Lung (tissue), 12 donors: ENCODE data around the gene UST. TPM values are rescaled to one million over a fixed set of nuclear protein-coding genes. Genes with fewer than 3 reads are reported as not detected.

ENCODE experiments used
- ATAC-seq: fragments of 200-7000 bp; cut with Tn5 transposase; one replicate; pipeline ENCODE4 v1.9.1; 2020; ENCODE audit warnings: moderate number of reproducible peaks; ENCODE audit not compliant: insufficient read depth, low FRiP score
- DNase-seq, 3 donors: peaks; one replicate each; pipeline ENCODE4 v3.0.0-alpha.2; 2013 to 2017
- H3K27ac ChIP-seq, 2 donors: one replicate each; pipeline ENCODE4 v1.5.1; 2013; ENCODE audit warnings: mild to moderate bottlenecking in 2 of 2, moderate library complexity in 2 of 2, control low read depth in 1 of 2, inconsistent platforms in 1 of 2, low read depth in 1 of 2, low read length in 1 of 2
- H3K27me3 ChIP-seq, 3 donors: one replicate each; pipeline ENCODE4 v1.5.1; 2013; ENCODE audit warnings: low read length in 2 of 3; ENCODE audit not compliant: control insufficient read depth in 3 of 3, insufficient read depth in 3 of 3
- H3K36me3 ChIP-seq, 4 donors: one replicate each; pipeline ENCODE4 v1.5.1; 2013; ENCODE audit warnings: low read length in 4 of 4, mild to moderate bottlenecking in 1 of 4, moderate library complexity in 1 of 4; ENCODE audit not compliant: control insufficient read depth in 4 of 4, insufficient read depth in 4 of 4
- H3K4me1 ChIP-seq, 5 donors: one replicate each; pipeline ENCODE4 v1.5.1; 2013; ENCODE audit warnings: low read length in 5 of 5, mild to moderate bottlenecking in 2 of 5, moderate library complexity in 1 of 5; ENCODE audit not compliant: control insufficient read depth in 5 of 5, insufficient read depth in 5 of 5
- H3K4me3 ChIP-seq: one replicate; pipeline ENCODE4 v1.5.1; 2013; ENCODE audit warnings: mild to moderate bottlenecking, control low read depth, moderate library complexity
- H3K9ac ChIP-seq, 2 donors: one replicate each; pipeline ENCODE4 v1.5.1; 2013; ENCODE audit warnings: low read length in 2 of 2, control low read depth in 1 of 2; ENCODE audit not compliant: insufficient read depth in 1 of 2
- H3K9me3 ChIP-seq, 4 donors: one replicate each; pipeline ENCODE4 v1.5.1; 2013; ENCODE audit warnings: low read length in 3 of 4, mild to moderate bottlenecking in 1 of 4, moderate library complexity in 1 of 4; ENCODE audit not compliant: control insufficient read depth in 4 of 4, insufficient read depth in 3 of 4
- WGBS, 2 donors: extraction: QIAGEN DNeasy Blood & Tissue Kit; methylation state at CpG; one replicate each; pipeline ENCODE4 v1.1.7; 2013; 5-methylcytosine and 5-hydroxymethylcytosine counted together
- polyA plus RNA-seq, 2 donors: library from polyadenylated mRNA; stranded (reverse); fragments of 200-250 nt; gene quantifications; one replicate each; pipeline ENCODE4 v1.2.1, GENCODE V29; 2013
- total RNA-seq, 2 donors: library from RNA; depleted of rRNA in 1 of 2; stranded (reverse); fragments of >200 nt in 1 of 2; gene quantifications; one replicate each; pipeline ENCODE4 v1.2.1, GENCODE V29; 2014 to 2021
- TF ChIP-seq, protein P1 (sequence below): IDR thresholded peaks from 2 replicates; pipeline ENCODE4 v1.5.1; 2012; ENCODE audit warnings: mild to moderate bottlenecking; ENCODE audit errors: control extremely low read depth, extremely low read depth
- donor health status: control.
- donor health status: control.
- donor health status: Bipolar disorder and iron deficiency.
- donor health status: healthy.
- donor health status: DM: yes; HTN: yes; CAD: no.

UST gene
- total and polyA plus RNA-seq, 4 donors: 4.5 to 24.0 (median 7.1) TPM

DNA sequence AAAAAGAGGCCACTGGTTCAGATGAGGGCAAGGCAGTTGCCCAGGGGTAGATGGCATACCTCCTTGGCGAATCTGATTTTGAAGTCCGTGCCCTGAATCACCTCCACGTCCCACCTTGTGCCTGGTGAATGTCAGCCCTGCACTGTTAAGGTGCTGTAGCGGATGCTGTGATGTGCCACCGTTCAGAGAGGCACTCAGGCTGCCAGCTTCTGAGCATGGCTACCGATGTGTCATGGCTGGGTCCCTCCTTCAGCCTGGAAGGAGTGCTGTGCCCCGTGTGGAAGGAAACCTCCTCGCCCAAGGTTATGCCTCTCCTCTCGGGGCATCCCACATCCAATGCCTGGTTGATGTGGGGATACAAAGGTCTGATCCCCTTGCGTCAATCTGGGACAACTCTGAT is 43.6 kb downstream of the UST start:
- H3K9ac ChIP-seq: no peak overlapping the region
- DNase-seq (no peak), ATAC-seq (no peak)
- TF ChIP-seq, protein P1, sequence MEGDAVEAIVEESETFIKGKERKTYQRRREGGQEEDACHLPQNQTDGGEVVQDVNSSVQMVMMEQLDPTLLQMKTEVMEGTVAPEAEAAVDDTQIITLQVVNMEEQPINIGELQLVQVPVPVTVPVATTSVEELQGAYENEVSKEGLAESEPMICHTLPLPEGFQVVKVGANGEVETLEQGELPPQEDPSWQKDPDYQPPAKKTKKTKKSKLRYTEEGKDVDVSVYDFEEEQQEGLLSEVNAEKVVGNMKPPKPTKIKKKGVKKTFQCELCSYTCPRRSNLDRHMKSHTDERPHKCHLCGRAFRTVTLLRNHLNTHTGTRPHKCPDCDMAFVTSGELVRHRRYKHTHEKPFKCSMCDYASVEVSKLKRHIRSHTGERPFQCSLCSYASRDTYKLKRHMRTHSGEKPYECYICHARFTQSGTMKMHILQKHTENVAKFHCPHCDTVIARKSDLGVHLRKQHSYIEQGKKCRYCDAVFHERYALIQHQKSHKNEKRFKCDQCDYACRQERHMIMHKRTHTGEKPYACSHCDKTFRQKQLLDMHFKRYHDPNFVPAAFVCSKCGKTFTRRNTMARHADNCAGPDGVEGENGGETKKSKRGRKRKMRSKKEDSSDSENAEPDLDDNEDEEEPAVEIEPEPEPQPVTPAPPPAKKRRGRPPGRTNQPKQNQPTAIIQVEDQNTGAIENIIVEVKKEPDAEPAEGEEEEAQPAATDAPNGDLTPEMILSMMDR: no peak
- no peaks in the 10 kb centered on the region for H3K27me3 ChIP-seq
- peaks cover 0 to 4% (median 0%) of the 10 kb centered on the region in 4 donors for H3K36me3 ChIP-seq
- no peak overlapping the region for H3K27ac ChIP-seq
- H3K4me1 ChIP-seq: peaks cover 0 to 7% (median 0%) of the 10 kb centered on the region in 5 donors
- no peak overlapping the region for H3K4me3 ChIP-seq
- WGBS, 2 donors: 92 to 93% methylated on average over 10 of the region's 10 CpGs
- peaks cover 0 to 6% (median 2%) of the 10 kb centered on the region in 4 donors for H3K9me3 ChIP-seq

DNA sequence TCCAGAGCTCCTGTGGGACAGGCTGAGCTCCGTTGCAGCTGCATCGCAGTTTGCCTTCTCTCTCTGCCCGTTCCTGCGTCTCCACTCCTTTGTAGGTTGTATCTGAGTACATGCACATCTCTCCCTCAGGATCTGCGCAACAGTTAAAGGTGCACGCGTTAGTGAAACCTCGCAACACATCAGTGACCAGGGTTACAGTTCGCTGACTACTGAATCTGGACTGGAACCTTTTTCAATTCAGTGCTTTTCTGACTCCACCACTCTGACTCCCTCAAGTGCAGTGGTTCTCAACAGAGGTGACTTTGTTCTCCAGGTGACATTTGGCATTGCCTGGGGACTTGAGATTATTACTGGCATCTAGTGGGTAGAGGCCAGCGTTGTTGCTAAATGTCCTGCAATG is 44.0 kb downstream of the UST start:
- H3K9ac ChIP-seq: no peak overlapping the region
- H3K4me3 ChIP-seq: no peak overlapping the region
- ATAC-seq (no peak), DNase-seq (no peak)
- H3K27me3 ChIP-seq: no peaks in the 10 kb centered on the region
- peaks cover 0 to 4% (median 0%) of the 10 kb centered on the region in 4 donors for H3K36me3 ChIP-seq
- peaks cover 0 to 7% (median 0%) of the 10 kb centered on the region in 5 donors for H3K4me1 ChIP-seq
- WGBS, 2 donors: 95% methylated on average over 10 of the region's 10 CpGs
- no peak overlapping the region for H3K27ac ChIP-seq
- TF ChIP-seq, protein P1: no peak
- H3K9me3 ChIP-seq: peaks cover 0 to 6% (median 2%) of the 10 kb centered on the region in 4 donors

DNA sequence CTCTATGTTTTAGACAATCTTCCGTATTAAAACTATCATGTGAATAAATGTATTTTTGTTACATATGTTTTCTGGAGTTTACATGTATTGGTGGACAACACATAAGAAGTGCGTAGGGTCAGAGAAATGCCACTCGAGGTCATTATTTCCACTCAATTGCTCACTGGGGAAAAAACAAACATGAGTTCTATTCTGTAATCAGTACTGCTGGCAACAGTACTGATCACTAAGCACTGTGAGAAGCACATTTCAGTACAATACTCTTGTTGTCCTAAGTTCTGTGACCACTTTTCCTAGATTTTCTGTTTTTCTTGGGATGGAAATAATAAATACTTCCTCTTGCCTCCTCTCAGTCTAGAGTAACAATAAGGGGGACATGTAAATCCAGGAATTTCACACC is 44.5 kb downstream of the UST start:
- ATAC-seq: no peak
- Histone ChIP-seq H3K27me3 (no peaks in the 10 kb centered on the region), H3K4me1 (peaks cover 0 to 7% (median 0%) of the 10 kb centered on the region in 5 donors), H3K4me3 (no peak overlapping the region), H3K27ac (no peak overlapping the region), H3K9ac (no peak overlapping the region), H3K36me3 (peaks cover 0 to 4% (median 0%) of the 10 kb centered on the region in 4 donors), H3K9me3 (peaks cover 0 to 6% (median 2%) of the 10 kb centered on the region in 4 donors)
- TF ChIP-seq, protein P1: no peak
- no peak for DNase-seq
- 78 to 91% methylated on average over 3 of the region's 3 CpGs for WGBS, 2 donors

DNA sequence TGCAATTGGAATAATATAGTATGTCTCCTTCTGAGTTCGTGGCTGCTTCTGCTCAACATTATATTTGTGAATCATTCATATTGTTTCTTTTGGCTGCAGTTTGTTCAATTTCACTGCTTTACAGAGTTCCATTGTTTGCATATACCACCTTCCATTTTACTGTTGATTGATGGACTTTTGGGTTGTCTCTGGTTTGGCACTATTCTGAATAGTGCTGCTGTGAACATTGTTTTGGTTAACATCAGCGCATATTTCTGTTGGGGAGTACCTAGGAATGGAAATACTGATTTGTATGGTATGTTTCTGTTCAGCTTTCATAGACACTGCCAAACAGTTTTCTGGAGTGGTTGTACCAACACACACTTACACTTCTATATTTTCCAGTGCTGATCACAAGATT is 46.9 kb downstream of the UST start:
- 91 to 92% methylated on average over 2 of the region's 2 CpGs for WGBS, 2 donors
- H3K9me3 ChIP-seq: peaks cover 0 to 6% (median 2%) of the 10 kb centered on the region in 4 donors
- H3K9ac ChIP-seq: no peak overlapping the region
- H3K27ac ChIP-seq: no peak overlapping the region
- H3K4me3 ChIP-seq: no peak overlapping the region
- no peaks in the 10 kb centered on the region for H3K27me3 ChIP-seq
- TF ChIP-seq, protein P1: no peak
- DNase-seq: no peak
- peaks cover 0 to 6% (median 0%) of the 10 kb centered on the region in 5 donors for H3K4me1 ChIP-seq
- H3K36me3 ChIP-seq: peaks cover 0 to 4% (median 0%) of the 10 kb centered on the region in 4 donors
- ATAC-seq: no peak
